Tibial nerve (tissue), 4 donors: ENCODE data around the gene SEMA5B. TPM values are rescaled to one million over a fixed set of nuclear protein-coding genes. Genes with fewer than 3 reads are reported as not detected.

Experiments used
- DNase-seq, 2 donors: peaks; one replicate each; pipeline ENCODE4 v3.0.0-alpha.2; 2019; ENCODE audit warnings: low spot score in 2 of 2
- H3K27ac ChIP-seq, 4 donors: fragments of 200-600 bp; sonication (generic) in 3 of 4; one replicate each; pipeline ENCODE4 v1.5.1; 2017 to 2019; ENCODE audit warnings: mild to moderate bottlenecking in 1 of 4
- H3K27me3 ChIP-seq, 2 donors: fragments of 200-600 bp; sonication (generic) in 1 of 2; one replicate each; pipeline versions ENCODE4 v1.5.1 to v1.6.0; 2017 to 2019
- H3K36me3 ChIP-seq, 3 donors: fragments of 200-600 bp; sonication (generic); one replicate each; pipeline ENCODE4 v1.5.1; 2018 to 2019
- H3K4me1 ChIP-seq, 4 donors: fragments of 200-600 bp; sonication (generic) in 3 of 4; one replicate each; pipeline ENCODE4 v1.5.1; 2017 to 2019
- H3K4me3 ChIP-seq, 4 donors: fragments of 200-600 bp; sonication (generic) in 3 of 4; one replicate each; pipeline ENCODE4 v1.5.1; 2017 to 2019; ENCODE audit warnings: mild to moderate bottlenecking in 1 of 4, moderate library complexity in 1 of 4
- H3K9me3 ChIP-seq, 4 donors: fragments of 200-600 bp; sonication (generic) in 3 of 4; one replicate each; pipeline ENCODE4 v1.5.1; 2017 to 2019
- CTCF ChIP-seq, 5 experiments: fragments of 200-600 bp in 3 of 5; fragments of 450-650 bp in 2 of 5; sonication (generic) in 3 of 5; IDR thresholded peaks; one replicate each; pipeline ENCODE4 v1.5.1; 2016 to 2019; ENCODE audit warnings: antibody characterized with exemption in 5 of 5, mild to moderate bottlenecking in 3 of 5, moderate library complexity in 2 of 5
- EP300 ChIP-seq, 2 donors: sonication (generic); formaldehyde crosslinking; IDR thresholded peaks; one replicate each; pipeline ENCODE4 v1.6.1; 2017; ENCODE audit warnings: antibody characterized with exemption in 2 of 2, mild to moderate bottlenecking in 1 of 2
- POLR2A ChIP-seq, 2 donors: fragments of 450-650 bp; IDR thresholded peaks; one replicate each; pipeline ENCODE4 v1.6.1; 2017; ENCODE audit warnings: antibody characterized with exemption in 2 of 2, mild to moderate bottlenecking in 2 of 2, moderate library complexity in 2 of 2
- WGBS, 2 donors: methylation state at CpG; one replicate each; pipeline ENCODE4 v1.1.5; 2018; 5-methylcytosine and 5-hydroxymethylcytosine counted together
- total RNA-seq, 4 donors: library from RNA; depleted of rRNA; stranded (reverse); fragments of >200 nt; gene quantifications; one replicate each; pipeline ENCODE4 v1.1.0, GENCODE V29; 2016

SEMA5B gene
- total RNA-seq, 4 donors from 2014 or later, result 6.7 to 19.7 (median 13.1) TPM

- H3K4me3 ChIP-seq, result no peak overlapping the region
- no peaks in the 10 kb centered on the region for H3K9me3 ChIP-seq
- H3K27me3 ChIP-seq, result no peaks in the 10 kb centered on the region
- peaks cover 0 to 22% (median 6%) of the 10 kb centered on the region in 4 donors for H3K4me1 ChIP-seq
- no peak overlapping the region for H3K27ac ChIP-seq
- 88 to 91% methylated on average over 4 of the region's 4 CpGs for WGBS, 2 donors
- DNase-seq, result no peak
- TF ChIP-seq EP300 (IDR thresholded peaks at IDR 0.05) (no peak), CTCF (IDR thresholded peaks at IDR 0.05) (no peak), POLR2A (IDR thresholded peaks at IDR 0.05) (no peak)
- no peaks in the 10 kb centered on the region for H3K36me3 ChIP-seq
These were observed 66.9 kb downstream of the SEMA5B start for GRCh38 chr3:122960652-122961051.

DNA sequence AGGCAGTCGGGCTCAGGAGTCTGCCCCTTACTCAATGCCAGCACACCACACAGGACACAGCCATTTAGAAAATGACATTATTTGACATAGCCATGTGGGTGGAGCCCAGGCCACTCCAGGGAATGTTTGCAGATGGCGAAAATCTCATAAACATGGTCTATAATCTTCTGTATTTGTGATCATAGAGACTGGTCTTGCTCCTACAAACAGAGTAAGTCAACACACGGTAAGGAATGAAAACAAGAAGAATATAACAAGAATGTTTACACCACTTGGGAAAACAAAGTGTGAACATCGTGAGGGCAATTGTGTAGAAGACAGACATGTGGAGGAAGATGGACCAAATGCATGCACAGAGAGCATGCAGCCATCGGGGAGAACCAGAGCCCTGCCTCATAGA lies 68.2 kb downstream of the SEMA5B start:
- DNase-seq, result no peak
- H3K27me3 ChIP-seq, result no peaks in the 10 kb centered on the region
- H3K4me1 ChIP-seq, result peaks cover 0 to 22% (median 6%) of the 10 kb centered on the region in 4 donors
- no peaks in the 10 kb centered on the region for H3K9me3 ChIP-seq
- WGBS, 2 donors, result 67 to 76% methylated on average over 5 of the region's 5 CpGs
- TF ChIP-seq CTCF (IDR thresholded peaks at IDR 0.05) (no peak), EP300 (IDR thresholded peaks at IDR 0.05) (no peak), POLR2A (IDR thresholded peaks at IDR 0.05) (no peak)
- no peak overlapping the region for H3K27ac ChIP-seq
- no peak overlapping the region for H3K4me3 ChIP-seq
- H3K36me3 ChIP-seq, result no peaks in the 10 kb centered on the region

DNA sequence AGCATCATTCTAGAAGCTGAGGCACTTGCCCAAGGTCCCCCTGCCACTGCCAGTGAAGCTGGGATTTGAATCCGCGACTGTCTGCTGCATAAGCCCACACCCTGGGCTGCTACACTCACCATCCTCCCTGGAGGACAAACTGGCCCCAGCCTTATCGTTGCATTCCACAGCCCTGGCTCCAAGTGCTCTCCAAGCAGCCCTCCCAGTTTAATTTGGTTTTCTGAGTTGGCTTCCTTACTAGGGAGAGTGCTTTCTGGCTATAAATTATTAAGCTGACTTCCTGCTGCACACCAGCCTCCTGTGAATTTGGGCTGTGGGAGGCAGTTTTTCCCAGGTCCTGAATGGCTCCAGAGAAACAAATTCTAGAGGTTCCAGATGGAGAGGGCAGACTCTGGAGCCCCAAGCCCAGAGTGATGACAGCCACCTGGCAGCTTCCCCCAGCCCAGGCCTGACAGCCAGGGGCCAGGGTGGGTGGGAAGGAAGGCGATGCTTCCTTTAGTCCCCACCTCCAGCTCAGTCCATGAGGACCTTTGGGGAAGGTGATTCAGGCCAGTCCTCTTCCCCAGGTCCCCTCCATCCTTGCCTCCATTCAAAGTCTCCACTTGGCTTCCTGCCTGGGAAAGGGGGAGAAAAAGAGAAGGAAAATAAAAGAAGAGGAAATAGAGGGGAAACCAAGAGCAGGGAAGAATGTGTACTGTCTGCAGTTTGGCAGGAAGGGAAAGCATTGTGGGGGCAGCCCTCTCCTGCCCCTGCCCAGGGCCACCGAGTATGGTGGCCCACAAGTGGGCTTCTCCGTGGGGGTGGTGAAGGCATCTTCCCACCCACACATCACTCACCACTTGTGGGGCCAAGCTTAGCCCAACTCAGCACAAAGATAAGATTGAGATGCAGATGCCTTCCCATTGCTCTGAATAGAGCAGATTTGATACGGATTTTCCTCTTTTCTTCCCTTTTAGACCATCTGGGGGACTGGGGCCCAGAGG lies 69.6 kb downstream of the SEMA5B start:
- Histone ChIP-seq H3K4me1 (peaks cover 0 to 28% (median 6%) of the 10 kb centered on the region in 4 donors), H3K27me3 (no peaks in the 10 kb centered on the region), H3K27ac (peak overlapping the region in 2 of 4 donors; percentile 42 to 51), H3K4me3 (no peak overlapping the region), H3K36me3 (no peaks in the 10 kb centered on the region), H3K9me3 (no peaks in the 10 kb centered on the region)
- TF ChIP-seq CTCF (IDR thresholded peaks at IDR 0.05), result no peak
- DNase-seq, result no peak
- WGBS, 2 donors, result 40 to 49% methylated on average over 7 of the region's 7 CpGs

GRCh38 chr3:122956693-122957455 lies 70.7 kb downstream of the SEMA5B start:
- no peak overlapping the region for H3K4me3 ChIP-seq
- DNase-seq, result no peak
- H3K27me3 ChIP-seq, result no peaks in the 10 kb centered on the region
- no peaks in the 10 kb centered on the region for H3K9me3 ChIP-seq
- WGBS, 2 donors, result 57 to 61% methylated on average over 15 of the region's 15 CpGs
- TF ChIP-seq EP300 (IDR thresholded peaks at IDR 0.05), result no peak
- TF ChIP-seq POLR2A (IDR thresholded peaks at IDR 0.05), result no peak
- TF ChIP-seq CTCF (IDR thresholded peaks at IDR 0.05), result no peak
- peak overlapping the region in 1 of 4 donors; percentile 51 for H3K27ac ChIP-seq
- no peaks in the 10 kb centered on the region for H3K36me3 ChIP-seq
- H3K4me1 ChIP-seq, result peaks cover 0 to 29% (median 6%) of the 10 kb centered on the region in 4 donors
